DMS153 (cell line): ENCODE results near the gene MYL4.
"Not testable (repeated sequence)": the region's sequence is repeated elsewhere in the genome, so short reads cannot be mapped to it uniquely, and the experiment has no call there.

Experiments
- DNase-seq: peaks from one replicate; lab custom pipeline; 2025; lab: John Stamatoyannopoulos, UW

The MYL4 gene

DNA sequence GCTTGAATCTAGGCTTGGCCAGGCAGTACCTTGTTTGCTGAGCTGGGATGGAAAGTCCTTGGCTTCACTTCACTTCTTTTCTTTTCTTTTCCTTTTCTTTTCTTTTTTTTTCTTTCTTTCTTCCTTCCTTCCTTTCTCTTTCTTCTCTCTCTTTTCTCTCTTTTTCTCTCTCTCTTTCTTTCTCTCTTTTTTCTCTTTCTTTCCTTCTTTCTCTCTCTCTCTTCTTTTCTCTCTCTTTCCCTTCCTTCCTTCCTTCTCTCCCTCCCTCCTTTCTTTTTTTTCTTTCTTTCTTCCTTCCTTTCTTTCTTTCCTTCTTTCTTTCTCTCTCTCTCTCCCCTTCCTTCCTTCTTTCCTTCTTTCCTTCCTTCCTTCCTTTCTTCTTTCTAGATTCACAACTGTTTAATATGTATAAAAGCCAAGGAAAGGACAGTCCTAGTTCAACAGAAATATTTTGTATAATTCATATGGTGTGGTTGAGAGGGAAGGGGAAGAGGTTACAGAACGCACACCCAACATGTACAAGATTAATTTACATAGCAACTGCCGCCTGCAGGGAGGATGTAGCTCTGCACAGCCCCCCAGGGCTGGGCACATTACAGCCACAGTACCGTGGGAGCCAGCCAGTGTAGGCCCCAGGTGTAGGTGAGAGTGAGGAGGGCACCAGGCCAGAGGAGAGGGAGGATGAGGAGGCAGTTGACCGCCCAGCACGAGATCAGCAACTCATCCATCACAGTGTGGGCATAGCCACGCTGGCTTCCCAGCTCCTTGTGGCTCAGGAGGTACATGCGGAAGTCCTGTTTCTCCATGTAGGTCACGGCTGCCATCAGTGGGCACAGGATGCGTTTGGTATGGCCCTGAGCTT, 34.8 kb downstream of the MYL4 start:
- DNase-seq = no peak

- no peak for DNase-seq
These were observed 35.5 kb downstream of the MYL4 start for GRCh38 chr17:47244697-47245096.

DNA sequence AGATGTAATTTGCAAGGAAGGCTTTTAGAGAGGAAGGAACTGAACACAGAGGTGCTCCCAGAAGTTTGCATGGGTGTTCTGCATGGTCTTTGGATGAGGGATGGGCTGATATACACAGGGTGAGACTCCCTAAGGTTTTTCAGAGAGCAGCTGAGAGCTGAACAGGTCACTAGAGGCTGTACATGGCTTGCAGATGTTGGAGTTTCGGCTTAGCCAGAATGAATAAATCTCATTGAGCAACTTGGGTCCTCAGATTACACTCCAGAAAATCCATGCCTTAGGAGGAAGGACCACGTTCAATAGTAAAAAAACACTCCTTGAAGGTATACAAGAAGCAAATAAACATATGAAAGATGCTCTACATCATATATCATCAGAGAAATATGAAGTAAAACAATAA, 37.0 kb downstream of the MYL4 start:
- no peak for DNase-seq

- no peak for DNase-seq
These were observed 41.7 kb downstream of the MYL4 start for GRCh38 chr17:47250855-47251254.

DNA sequence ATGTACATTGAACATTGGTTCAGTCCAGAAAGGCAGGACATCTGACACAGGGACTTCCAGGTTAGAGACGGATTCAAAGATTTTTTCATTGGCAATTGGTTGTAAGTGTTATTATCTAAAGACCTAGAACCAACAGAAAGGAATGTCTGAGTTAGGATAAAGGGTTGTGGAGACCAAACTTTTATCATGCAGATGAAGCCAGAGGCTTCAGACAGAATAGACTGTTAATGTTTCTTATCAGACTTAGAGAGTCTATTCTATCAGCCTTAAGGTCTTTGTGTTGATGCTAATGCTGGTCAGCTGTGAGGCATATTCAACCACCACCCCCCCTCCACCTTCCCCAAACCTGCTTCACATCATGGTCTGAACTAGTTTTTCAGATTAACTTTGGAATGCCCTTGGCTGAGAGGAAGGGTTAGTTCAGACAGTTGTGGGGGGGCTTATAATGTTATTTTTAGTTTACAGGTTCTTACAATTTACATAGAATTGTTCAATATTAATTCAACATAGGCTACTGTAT, 42.3 kb downstream of the MYL4 start:
- DNase-seq = no peak

DNA sequence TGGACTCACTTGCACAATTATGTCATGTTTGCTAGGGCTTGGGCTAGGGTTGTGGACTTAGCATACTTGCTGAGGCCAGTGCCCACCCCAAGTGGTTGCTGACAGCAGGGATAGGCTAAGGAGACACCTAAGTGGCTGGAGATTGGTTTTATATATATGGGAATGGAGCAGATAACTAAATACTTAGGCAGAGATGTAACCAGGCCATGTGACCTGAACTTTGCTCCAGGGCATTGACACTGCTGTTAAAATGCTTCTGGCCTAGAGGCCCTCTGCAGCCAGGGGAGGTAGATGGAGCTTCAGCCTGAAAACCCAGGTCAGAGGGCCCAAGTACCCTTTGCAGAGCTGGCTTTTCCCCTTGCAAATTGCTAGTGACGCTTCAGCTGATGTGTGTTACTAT, 43.1 kb downstream of the MYL4 start:
- no peak for DNase-seq

- no peak for DNase-seq
These were observed 43.8 kb downstream of the MYL4 start for GRCh38 chr17:47252766-47253512.

DNA sequence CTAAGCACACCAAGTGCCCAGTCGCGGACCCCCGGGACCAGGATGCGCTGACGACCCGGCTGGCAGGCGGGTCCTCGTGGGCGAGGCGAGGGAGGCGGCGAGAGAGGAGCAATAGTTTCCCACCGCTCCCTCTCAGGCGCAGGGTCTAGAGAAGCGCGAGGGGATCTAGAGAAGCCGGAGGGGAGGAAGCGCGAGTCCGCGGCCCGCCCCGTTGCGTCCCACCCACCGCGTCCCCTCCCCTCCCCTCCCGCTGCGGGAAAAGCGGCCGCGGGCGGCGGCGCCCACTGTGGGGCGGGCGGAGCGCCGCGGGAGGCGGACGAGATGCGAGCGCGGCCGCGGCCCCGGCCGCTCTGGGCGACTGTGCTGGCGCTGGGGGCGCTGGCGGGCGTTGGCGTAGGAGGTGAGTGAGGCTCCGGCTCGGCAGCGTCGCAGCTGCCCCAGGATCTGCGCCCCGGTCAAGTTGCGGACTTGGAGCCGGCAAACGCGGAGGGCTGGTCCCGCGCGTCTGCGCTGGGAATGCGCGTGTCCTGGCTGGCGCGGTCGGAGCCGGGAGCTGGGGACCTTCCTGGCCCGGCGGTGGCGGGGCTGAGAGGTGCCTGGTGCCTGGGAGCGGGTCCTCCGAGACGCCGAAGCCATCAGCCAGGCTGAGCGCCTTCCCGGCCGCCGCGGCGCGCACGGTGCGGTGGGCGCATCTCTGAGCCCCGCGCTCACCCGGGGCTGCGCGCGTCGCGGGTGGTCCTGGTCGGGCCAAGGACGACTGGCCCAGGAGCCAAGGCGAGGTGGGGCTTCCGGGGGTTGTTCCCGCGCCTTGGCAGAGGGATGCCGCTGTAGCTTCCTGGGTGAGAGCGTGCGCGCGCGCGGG, 44.6 kb downstream of the MYL4 start, which contains the start of gene ITGB3:
Gene ITGB3, plus strand, starts transcription at position 287 of the 862 bp plus-strand sequence. Its CDS starts 35 bp downstream, at position 322.
- DNase-seq = no peak

DNA sequence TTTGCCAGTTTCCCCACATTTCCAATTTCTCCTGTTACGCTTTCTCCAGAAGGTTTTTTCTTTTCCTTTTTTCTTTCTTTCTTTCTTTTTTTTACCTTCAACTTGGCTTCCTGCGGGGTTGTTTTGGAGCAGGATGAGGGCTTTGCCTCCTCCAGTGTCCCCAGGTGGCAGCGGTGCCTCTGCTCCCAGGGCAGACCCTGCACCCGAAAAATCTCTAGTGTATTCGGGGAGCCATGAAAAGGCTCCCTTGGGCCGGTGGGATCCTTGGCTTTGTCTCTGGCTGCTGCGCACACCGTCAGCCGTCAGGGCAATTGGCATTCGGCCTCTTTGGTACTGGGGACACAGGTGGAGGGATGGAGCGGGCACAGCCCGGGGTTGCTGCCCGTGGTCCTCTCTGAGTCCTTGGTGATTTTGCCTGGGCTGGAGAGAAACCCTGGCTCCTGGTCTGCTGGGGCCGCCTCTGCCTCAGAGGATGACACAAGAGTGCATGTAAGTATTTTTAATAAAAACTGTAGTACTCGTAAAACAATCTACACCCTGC, 45.3 kb downstream of the MYL4 start:
- no peak for DNase-seq

DNA sequence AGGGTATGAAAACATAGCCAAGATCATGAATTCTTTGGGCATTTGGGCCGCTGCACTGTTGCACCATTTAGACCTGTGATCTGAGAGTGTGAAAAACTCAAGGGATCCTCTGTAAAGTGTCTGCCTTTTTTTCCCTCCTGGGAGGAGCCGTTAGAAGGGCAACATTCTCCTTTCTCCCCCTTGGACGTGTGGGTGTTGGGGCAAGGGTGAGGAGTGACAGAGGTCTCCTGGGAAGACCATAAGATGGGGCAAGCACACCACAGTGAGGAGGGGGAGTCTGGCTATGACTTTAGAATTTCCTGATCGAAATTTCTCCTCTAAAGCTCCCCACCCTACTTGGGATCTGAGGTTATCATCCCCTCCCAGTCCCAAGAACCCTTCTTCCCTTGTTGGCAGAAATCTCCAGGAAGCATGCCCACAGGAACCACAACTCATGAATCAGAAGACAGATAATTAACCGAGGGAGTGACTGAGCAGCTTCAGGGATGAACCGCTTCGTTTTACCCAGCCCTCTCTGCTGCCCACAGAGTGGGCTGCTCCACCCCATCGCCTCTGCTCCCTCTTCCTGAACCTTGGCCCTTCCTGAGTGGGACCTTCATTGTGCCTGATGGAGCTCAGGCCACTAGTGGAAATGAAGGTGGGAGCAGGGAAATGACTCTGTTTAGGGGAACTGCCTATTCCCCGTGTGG, 48.6 kb downstream of the MYL4 start:
- DNase-seq = no peak

- DNase-seq = no peak
These were observed 53.4 kb downstream of the MYL4 start for GRCh38 chr17:47262586-47262985.

- DNase-seq = no peak
These were observed 55.0 kb downstream of the MYL4 start for GRCh38 chr17:47264166-47264565.

DNA sequence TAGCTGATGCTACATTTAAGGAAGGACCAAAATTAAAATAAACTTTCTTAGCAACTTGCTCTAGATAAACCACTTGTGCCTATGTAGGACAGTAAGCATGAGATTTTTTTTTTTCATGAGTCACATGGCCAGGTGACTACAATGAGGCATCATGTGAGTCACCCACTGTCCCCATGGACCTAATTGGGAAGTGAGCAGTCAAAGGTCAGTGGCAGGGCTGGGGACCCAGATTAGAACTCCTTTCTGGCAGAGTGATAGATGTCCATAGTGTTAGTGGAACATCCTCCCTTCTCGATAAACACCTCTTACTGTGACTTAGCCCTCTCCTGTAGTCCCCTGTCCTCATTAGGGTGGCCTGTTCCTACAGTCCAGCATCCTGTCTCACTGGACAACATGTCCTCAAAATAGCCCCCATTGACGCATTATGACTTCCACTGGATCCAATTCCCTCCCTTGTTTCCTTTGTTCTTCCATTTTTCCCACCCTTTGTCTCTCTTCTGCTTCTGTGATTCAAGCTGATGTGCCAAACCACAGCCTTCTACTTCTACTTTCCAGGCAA, 56.9 kb downstream of the MYL4 start:
- no peak for DNase-seq

DNA sequence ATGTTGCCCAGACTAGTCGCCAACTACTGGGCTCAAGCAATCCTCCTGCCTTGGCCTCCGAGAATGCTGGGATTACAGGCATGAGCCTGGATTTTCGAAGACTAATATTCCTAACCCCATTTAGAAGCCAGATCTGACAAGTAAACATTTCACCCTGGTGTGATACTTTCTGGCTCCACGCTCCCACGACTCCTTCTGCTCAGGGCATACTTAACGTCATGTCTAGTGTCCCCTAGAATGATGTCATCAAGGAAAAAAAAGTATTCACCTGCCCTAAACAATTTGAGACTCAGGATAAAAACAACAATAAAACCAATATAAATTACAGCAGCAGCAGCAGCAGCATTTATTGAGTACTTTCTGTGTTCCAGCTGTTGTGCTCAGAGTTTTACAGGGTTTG, 57.6 kb downstream of the MYL4 start:
- no peak for DNase-seq

- no peak for DNase-seq
These were observed 58.2 kb downstream of the MYL4 start for GRCh38 chr17:47267354-47267828.

DNA sequence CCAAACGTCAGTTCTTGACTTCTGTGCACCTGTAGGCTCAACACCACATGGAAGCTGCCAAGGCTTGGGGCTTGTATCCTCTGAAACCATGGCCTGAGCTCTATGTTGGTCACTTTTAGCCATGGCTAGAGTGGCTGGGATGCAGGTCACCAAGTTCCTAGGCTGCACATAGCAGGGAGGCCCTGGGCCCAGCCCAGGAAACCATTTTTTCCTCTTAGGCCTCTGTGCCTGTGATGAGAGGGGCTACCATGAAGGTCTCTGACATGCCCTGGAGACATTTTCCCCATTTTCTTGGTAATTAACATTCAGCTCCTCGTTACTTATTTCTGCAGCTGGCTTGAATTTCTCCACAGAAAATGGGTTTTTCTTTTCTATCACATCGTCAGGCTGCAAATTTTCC, 59.8 kb downstream of the MYL4 start:
- DNase-seq = not testable (repeated sequence)

DNA sequence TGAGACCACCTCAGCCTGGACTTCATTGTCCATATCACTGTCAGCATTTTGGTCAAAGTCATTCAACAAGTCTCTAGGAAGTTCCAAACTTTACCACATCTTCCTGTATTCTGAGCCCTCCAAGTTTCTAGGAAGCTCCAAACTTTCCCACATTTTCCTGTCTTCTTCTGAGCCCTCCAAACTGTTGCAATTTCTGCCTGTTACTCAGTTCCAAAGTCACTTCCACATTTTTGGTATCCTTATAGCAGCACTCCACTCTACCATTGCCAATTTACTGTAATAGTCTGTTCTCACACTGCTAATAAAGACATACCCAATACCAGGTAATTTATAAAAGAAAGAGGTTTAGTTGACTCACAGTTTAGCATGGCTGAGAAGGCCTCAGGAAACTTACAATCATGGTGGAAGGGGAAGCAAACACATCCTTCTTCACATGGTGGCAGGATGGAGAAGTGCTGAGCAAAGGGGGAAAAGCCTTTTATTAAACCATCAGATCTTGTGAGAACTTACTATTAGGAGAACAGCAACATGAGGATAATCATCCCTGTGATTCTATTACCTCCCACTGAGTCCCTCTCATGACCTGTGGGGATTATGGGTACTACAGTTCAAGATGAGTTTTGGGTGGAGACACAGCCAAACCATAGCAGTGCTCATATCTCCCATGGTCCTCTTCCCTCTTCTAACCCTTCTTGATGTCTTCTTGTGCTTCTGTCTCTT, 60.6 kb downstream of the MYL4 start:
- DNase-seq = not testable (repeated sequence)

DNA sequence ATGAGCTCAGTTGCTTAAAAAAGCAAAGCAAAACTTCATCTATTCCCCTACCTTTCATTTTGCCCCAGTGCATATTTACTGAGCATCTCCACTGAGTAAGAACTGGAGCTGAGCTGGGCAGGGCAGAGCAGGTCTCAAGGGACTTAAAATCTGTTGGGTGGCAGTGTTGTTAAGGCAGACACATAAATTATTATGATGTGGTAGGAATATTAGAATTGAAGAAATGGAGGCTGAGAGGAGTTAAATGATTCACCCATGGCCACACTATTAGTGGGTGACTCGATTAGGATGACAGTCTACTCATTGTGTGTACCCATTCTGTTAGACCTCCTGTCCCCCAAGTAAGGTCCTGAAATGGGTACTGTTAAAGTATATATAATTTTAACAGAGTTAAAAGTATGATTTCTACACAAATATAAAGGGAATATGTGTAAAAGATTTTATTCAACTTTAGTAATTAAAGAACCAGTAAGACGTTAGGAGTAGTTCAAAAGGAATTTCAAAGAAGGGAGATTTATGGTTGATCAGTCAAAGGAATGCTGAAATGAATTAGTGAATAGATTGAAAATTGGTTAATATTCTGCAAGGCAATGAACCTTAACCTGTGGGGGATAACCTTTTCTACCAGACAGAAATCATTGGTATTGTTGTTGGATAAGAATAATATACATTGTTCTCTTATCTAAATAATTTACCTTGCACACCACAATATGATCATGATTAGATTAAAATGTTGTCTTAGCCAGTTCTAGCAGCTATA, 62.0 kb downstream of the MYL4 start:
- no peak for DNase-seq

DNA sequence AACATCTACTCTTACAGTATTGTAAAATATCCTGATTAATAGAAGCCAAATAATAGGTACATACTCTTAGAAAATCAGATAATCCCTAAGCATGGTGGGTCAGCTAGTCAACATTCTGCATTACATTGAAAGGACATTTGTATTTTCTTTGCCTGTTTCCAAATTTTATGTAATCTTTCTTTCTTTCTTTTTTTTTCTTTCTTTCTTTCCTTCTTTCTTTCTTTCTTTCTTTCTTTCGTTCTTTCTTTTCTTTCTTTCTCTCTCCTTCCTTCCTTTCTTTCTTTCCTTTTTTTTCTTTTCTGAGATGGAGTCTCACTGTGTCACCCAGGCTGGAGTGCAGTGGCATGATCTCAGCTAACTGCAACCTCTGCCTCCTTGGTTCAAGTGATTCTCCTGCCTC, 63.3 kb downstream of the MYL4 start:
- no peak for DNase-seq
